ENCODE data around the gene CCDC192.
"Not testable (repeated sequence)": the region's sequence is repeated elsewhere in the genome, so short reads cannot be mapped to it uniquely, and the experiment has no call there.

CCDC192 gene

DNA sequence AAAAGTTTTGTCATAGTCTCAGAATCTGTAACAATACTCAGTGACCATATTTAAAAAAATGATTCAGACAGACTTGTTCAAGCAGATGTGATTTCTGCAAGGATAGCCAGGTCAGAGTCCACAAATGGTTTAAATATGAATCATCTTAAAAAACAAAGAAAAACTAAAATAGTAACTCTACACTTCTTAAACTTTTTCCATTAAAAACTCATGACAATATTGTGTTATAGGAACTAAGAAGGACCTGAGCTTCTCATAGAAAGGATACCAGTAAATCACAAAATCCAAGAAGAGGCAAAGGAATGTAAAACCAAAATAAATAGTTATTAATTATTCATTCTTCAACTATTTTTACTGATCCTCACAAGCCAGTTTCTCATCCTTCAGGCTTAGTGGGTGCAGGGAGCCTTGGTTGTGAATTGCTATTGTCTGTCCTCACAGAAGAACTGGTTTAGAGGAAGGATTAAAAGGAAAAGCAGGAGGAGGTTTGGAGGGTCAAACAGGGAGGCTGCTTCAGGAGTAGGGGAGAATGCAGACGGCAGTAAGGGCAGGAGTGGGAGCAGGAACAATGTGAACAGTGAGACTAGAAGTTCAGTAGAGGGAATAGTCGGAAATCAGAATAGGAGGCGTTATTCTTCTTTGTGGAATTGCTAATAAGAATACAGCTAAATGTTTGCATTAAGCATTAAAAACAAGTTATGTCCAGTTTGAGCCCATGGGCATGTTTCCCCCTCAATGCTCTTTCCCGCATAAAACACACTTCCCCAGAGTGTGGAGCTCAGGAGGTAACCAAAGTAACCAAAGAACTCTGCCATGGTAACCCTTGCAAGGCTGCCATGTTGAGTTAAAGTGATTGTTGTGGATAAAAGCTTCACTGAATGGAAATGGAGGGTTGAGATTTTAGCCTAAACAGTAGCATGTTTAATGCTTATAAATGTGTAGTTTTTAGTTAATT, 110.7 kb downstream of the CCDC192 start:
- DNase-seq: no peak

DNA sequence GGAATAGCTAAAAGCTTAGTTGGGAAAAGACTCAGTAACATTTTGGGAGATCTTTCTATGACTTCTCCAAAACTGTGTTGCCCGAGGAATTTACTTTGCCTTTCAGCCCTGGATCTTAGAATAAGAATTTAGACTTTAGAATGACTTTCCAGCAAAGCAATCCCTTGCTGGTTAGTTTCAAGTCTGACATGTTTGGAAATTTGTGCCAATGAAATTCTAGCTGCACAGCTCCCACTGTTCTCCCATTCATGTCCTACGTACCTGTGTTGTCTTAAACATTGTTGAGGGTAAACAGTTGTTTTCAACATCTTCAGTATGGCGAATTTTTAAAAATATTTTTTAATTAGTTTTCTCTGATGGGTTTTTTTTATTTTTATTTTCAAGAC, 111.4 kb downstream of the CCDC192 start:
- no peak for DNase-seq

DNA sequence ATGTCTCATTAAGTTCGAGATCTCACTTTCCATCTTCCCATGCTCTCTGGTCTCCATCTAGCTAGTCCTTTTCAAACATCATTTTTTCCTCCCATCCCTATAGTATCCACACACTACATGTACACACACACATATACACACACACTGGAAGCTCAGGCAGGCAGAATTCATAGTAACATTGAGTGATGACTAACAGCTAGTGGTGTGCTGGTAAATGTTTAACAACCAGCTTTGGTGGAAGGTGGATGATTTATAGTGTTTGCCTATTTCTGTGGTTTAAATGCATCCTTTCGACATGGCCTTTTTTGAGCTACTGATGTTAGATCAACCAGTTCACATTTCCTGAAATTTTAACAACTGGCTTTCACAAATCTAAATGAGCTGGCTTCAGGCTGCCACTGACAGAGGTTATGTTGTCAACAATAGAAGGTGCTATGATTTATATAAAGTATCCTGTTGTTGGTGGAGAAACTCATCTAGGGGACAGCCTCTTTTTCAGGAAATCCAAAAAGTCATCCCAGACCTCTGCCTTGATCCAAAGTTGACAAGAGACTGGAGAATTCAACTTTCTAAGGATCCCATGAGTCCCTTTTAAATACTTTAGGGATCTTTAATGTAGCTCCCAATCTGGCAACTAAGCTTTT, 117.8 kb downstream of the CCDC192 start:
- peak; percentile 7 for DNase-seq

DNA sequence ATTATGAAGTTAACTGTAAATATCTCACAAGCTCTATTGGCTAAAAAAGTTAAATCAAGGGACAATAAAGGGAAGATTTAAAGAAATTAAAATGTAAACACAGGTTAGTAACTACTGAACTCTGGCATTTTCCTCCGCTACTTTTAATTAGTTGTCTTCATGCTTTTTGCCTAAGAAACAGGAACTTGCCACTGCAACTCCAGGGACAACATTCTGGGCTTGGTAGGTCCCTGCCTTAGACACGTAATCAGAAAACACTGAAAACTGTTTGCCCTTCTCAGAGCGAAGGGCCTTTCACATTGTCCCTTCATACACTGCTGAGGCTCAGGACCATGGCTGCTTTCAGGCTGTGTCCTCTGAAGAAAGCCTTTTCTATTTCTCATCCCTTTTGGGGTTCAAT, 118.7 kb downstream of the CCDC192 start:
- no peak for DNase-seq

DNA sequence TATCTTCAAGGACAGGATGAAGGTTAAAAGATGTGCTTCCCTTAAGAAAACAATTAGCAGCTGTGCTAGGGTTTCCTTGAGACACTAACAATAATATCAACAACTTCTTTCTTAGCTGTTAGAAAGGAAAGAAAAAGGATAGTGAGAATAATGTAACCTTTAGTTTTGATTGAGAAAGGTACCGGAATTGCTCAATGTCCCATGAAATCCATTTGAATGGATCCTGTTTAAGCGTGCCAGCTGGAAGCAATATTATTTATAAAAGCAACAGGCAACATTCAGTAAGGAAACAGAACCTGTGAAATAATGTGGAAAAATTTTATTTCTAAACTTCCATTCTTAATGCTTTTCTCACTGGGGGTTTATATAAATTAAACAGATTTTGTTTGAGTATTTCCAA, 120.9 kb downstream of the CCDC192 start:
- no peak for DNase-seq

DNA sequence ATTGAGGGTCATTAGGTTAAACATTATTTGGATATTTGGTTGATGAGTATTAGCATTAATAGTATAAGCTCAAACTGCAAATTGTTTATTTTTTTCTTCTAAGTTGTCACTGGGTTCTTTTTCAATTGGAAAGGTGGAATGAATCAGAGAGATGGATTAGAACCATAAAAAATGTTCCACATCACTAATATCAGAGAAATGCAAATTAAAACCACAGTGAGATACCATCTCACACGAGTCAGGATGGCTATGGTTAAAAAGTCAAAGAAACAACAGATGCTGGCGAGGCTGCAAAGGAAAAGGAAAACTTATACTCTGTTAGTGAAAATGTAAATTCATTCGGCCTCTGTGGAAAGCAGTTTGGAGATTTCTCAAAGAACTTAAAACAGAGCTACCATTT, 122.8 kb downstream of the CCDC192 start:
- no peak for DNase-seq

DNA sequence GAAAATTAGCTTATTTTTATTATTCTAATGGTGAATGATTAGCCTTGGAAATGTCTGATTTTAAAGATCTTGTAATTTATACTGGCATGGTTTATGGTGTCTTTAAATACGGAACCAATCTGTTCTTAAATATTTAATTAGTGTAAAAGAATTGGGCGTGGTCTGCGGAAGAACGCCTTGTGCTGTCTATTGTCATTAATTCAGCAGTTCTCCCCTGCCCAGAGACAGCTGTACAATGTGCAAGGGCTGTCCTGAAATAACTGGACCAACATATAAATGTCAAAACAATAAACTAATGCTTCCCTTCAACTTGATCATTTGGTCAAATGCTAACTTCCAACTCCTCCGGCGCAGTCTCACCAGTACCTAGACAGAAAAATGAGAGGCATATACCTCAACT, 124.3 kb downstream of the CCDC192 start:
- no peak for DNase-seq

DNA sequence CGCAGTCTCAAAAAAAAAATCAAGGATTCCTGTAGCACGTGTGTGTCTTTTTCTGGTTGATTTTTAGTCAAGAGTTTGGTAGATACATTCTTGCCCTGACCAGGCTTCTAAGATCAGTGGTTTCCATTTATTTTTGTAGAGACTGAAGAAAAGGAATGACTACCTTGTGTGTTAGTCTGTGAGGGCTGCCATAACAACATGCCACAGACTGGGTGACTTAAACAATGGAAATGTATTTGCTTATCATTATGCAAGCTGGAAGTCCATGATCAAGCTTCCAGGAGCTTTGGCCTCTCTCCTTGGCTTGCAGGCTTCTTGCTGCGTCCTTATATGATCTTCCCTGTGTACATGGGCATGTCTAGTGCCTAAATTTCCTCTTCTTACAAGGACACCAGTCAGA, 127.0 kb downstream of the CCDC192 start:
- DNase-seq: no peak

DNA sequence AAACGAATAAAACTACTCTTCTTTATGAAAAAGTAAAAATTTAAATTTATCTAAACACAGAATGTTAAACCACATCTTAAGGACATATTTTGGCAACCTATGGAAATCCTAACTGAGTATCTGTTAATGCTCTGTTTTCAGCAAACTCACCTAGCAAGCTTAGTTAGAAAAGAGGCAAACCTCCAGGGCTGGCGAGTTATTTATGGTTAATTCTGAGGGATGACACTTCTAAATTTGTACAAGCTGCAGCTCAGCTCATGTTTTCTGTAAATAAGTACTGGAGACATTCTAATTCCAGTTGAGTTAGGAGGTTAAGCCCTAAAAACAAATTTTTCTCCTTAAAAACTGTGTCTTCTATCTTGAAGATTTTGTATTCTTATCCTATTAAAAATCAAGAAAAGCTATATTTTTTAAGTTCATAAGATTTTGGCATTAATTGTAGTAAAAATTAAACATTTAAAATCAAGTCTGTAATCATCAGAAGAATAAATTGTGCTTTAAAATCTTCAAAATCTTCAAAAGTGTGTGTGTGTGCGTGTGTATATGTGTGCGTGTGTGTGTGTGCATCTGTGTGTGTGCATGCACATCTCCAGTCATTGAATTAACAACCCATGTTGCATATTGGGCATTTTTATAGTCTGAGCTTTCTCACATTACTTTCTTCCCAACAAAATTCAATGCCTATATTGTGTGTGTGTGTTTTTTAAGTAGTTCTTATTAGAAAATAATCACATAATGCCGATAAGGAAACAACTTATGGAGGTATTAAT, 127.8 kb downstream of the CCDC192 start:
- no peak for DNase-seq

DNA sequence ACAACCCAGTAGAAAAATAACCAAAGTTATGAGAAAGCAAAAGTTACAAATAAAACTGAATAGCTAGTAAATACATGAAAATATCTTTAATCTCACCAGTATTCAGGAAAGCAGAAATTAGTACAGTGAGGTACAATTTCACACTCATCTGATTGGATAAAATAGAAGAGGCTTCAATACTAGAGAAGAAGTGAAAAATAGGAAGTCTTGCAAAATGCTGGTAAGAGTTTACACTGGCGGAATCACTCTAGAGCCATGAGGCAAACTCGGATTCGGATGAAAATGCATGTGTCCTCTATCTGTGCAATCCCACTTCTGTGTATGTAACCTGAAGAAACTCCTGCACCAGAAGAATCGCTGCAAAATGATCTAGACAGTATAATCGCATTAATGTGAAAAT, 128.9 kb downstream of the CCDC192 start:
- no peak for DNase-seq

DNA sequence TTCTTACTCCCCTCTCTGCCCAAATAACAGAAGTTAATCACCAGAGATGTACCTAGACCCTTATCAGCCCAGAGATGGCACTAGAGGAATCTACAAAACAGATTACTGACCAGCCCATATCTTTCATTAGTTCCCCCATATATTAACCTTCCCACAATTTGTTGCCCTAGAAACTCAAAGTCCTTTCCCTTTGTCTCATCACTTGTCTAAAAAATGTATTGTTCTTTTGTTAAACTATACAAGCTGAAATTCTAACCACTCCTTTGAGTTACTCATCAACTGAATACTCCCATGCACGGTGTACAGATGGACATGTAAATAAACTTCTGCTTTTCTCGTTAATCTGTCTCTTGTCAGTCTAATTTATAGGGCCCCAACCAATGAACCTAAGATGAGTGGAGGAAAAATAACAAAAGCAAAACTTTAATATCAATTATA, 130.9 kb downstream of the CCDC192 start:
- DNase-seq: no peak

DNA sequence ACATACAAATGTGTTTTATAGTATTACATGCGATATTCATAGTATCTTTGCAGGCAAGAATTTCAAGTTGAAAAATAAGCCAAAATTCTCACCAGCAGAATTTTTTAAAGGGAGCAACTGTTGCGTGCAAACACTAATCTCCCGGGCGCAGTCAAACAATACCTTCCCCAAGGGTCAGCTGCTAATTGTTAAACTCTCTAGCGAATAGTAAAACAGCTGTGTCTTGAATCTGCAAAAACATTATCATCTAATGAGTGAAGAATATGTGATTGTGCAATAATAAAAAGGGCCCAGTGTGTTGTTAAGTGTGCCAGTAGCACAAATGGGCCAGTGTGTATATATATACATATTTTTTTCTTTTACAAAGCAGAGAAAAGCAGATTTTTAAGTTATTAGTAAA, 131.4 kb downstream of the CCDC192 start:
- no peak for DNase-seq

DNA sequence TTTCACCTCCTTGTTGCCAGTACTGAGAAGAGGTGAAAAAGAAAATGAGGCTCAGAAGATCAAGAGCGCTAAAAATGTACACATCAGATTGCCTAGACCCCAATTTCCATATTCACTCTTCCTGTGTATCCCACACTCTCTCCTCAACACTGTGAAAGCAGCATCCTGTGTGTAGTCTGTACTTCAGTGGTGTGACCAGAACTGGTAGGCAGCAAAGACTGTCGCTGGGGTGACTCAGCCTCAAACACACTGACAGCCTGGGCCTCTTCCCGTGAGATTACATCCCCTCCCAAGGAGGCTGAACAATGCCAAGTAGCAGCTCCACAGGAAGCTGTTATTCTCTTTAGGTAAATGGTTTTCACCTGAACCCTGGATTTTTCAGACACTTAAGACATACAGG, 135.5 kb downstream of the CCDC192 start:
- no peak for DNase-seq

DNA sequence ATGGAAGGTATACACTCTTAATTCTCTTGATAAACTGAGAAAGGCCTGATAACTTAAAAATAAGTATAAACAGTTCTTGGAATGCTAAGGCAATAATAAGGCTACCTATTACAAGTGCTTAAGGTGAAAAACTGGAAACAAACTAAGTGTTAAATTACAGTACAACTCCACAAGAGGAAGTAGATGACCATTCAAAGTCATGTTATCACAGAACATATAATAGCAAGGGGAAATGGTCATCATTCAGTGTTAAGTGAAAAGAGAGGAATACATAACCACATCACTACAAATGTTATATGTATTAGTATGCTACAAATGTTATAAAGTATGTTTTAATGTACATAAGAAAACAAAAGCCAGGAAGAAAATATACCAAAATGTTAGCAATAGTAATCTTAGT, 135.9 kb downstream of the CCDC192 start:
- no peak for DNase-seq

DNA sequence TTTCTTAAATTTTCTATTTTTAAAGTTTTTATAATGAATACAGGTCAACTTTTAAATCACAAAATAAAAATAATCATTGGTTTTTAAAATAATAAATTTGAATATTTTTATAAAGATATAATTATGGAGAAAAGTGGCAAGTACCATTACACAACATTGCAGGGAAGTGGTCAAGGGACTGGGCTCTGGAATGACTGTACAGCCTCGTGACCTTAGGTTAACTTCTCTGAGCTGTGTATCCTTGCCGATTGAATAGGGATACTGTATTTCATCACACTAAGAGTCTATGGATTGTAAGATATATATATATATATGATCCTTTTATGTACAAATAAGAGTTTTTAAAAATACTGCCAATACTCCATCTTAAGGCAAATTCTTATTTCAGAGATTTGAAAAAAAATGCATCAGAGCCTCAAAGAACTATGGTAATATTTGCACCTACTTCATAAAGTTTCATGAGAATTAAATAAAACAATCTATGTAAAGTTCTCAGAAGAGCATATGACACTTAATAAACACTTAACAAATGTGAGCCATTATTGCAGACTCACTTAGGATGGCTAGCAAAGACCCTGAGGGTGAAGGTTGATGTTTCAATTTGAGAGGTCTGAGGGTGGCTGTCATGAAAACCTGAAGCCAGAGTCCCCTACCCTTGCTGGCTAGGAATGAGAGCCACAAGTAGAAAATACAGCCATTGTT, 136.5 kb downstream of the CCDC192 start:
- DNase-seq: no peak

DNA sequence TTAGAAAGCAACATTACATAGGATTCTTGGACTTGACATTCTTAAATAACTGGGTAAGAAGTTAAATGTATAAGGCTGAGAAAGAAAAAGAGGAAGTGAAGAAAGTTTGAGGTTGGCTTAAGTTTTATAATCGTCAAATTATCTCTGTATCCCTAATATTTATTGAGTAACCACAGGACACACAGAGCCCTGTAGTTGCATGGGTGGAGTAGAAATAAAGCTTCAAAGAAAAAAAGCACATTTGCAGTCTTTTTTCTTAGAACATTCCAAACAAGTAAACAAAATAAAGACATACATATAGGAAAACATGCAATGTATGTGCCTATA, 137.0 kb downstream of the CCDC192 start:
- DNase-seq: no peak

DNA sequence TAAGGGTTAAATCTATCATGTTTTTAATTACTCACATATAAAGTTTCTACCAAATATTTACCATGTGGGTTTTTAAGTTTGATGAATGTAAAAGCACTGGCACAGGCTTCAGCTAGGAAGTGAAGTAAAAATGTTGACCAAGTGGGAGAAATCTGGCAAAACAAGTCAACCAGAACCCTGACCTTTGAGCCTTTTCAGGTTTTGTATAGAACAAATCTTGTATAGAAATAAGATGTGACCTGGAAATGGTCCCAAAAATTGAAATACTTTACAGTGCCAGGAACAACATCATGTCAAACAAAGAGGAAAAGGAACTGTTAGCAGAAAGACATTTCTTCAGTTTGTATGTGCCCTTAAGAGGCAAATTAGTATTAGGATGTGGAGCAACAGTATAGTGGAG, 137.6 kb downstream of the CCDC192 start:
- no peak for DNase-seq

DNA sequence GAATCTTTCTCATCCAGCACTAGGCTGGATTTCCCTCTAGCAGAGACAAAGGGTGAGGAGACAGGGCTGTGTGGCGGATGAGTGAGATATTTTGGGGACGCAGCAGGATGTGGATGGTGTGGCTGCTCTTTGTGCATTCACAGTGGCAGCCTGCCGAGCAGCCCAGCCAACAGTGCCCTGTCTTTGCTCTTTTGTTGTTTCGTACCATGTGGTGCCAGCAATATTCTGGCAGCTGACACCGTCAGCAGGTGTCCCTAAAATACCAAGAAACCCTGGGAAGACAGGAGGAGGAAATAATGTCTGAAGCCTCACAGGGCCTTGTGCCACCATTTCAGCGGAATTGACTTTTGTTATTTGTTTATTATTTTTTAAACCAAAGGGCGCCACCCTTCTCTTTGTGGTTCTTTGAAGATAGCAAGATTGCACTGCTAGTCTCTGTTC, 141.4 kb downstream of the CCDC192 start:
- DNase-seq: no peak

DNA sequence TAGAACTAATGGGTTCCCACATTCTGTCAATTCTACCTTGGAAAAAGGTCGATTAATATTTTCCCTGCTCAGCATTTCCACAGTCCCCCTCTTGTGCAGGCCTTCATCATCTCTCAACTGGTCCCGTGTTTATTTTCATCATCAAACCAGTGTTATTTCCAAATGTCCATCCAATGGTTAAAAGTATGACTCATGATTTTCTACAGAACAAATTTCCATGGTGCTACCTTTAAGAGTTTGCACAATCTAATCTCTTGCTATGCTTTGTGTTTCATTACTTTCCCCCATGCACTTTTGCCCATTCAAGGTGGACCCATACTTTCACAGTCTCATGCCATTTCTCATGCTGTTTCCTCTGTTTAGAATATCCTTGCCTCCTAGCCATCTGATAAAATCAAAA, 143.7 kb downstream of the CCDC192 start:
- no peak for DNase-seq

DNA sequence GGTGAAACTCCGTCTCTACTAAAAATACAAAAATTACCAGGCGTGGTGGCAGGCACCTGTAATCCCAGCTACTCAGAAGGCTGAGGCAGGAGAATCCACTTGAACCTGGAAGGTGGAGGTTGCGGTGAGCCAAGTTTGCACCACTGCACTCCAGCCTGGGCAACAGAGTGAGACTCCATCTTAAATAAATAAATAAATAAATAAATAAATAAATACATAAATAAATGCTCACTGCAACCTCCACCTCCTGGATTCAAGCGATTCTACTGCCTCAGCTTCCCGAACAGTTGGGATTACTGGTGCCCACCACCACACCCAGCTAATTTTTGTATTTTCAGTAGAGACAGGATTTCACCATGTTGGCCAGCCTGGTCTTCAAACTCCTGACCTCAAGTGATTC, 144.4 kb downstream of the CCDC192 start:
- DNase-seq: not testable (repeated sequence)

DNA sequence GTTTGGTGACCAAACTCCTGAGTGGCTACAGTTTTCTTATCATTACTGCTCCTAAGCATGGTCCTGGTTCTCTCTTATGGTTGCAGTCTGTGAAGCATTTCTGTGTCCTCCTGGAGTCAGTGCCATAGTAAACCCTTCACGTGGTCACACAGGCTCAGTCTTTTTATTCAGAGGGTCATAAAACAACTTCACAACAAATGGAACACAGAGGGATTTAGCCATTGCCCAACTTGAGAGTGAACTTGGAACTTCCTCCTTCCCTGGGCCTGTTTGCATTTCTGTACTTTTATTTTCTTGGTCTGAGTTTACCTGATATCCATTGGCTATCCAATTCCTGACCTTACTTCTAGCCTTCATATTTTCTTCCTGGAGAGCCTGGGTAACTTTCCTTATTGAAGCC, 144.9 kb downstream of the CCDC192 start:
- DNase-seq: no peak

DNA sequence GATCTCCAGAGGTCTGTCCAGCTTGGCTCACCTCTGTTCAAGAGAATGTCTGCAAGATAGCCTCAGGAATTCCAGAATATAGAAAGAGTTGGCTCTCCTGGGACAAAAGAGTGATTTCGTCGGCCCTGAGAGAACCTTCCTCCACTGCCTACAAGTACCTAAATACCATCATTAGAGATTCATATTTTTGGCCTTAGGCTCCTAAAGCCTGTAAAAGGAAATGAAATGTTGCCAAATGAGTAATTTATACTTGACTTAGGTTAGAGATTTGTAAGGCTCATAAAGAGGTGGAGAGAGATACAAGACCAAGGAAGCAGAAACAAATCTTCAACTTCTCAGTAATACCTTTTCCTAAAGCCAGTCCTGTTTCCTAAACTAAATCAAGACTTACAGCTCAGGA, 146.2 kb downstream of the CCDC192 start:
- DNase-seq: no peak

DNA sequence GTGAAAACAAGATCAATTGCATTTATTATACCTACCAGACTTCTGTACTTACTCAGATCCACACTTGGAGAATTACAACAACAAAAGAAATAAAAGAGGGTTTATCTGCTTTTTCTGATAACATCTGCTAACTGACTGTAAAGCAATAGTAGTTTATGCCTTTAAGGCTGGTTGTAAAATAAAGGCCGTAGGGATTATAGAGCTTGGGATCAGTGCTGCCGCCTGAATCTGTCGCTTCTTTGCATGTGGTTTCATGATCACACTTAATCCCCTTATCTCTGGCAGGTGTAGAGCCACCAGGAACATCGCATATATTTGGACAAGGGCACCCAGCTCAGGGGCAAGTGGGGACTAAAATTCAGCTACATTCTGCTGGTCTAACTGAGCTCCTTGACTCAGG, 146.7 kb downstream of the CCDC192 start:
- DNase-seq: no peak
